ENCODE measurements around the gene MRM2. TPM values are rescaled to one million over a fixed set of nuclear protein-coding genes. Genes with fewer than 3 reads are reported as not detected.
"Not testable (repeated sequence)": the region's sequence is repeated elsewhere in the genome, so short reads cannot be mapped to it uniquely, and the experiment has no call there.

Gene MRM2
- total RNA-seq, 1 donor, result 21.4 TPM

- Histone ChIP-seq H3K36me3 (ENCODE audit: insufficient read depth, low read length) (no peaks in the 10 kb centered on the region), H3K27ac (ENCODE audit: low read depth, low read length) (no peak overlapping the region), H3K4me2 (ENCODE audit: insufficient read depth, low read length) (no peak overlapping the region), H3K79me2 (ENCODE audit: insufficient read depth, low read length) (peaks cover 1% of the 10 kb centered on the region), H2AFZ (ENCODE audit: low read length) (no peak overlapping the region), H3K4me1 (ENCODE audit: insufficient read depth, low read length) (no peaks in the 10 kb centered on the region), H3K27me3 (ENCODE audit: insufficient read depth, low read length) (no peaks in the 10 kb centered on the region), H4K20me1 (ENCODE audit: insufficient read depth, low read length) (no peaks in the 10 kb centered on the region), H3K9me3 (ENCODE audit: low read depth, low read length) (no peaks in the 10 kb centered on the region), H3K4me3 (ENCODE audit: insufficient read depth, low read length) (no peak overlapping the region)
- peak; percentile 81 for DNase-seq (ENCODE audit: insufficient read length, low spot score, missing footprints)
- no peak for TF ChIP-seq CTCF (IDR thresholded peaks at IDR 0.05; ENCODE audit: extremely low read depth, low read depth, low read length)
Measured at GRCh38 chr7:2272031-2272430, 30.0 kb upstream of the MRM2 start.

- H3K4me3 ChIP-seq (ENCODE audit: insufficient read depth, low read length), result no peak overlapping the region
- no peaks in the 10 kb centered on the region for H3K4me1 ChIP-seq (ENCODE audit: insufficient read depth, low read length)
- H3K4me2 ChIP-seq (ENCODE audit: insufficient read depth, low read length), result no peak overlapping the region
- TF ChIP-seq CTCF (IDR thresholded peaks at IDR 0.05; ENCODE audit: extremely low read depth, low read depth, low read length), result no peak
- no peaks in the 10 kb centered on the region for H3K9me3 ChIP-seq (ENCODE audit: low read depth, low read length)
- no peak overlapping the region for H3K27ac ChIP-seq (ENCODE audit: low read depth, low read length)
- no peaks in the 10 kb centered on the region for H3K36me3 ChIP-seq (ENCODE audit: insufficient read depth, low read length)
- no peaks in the 10 kb centered on the region for H3K79me2 ChIP-seq (ENCODE audit: insufficient read depth, low read length)
- H2AFZ ChIP-seq (ENCODE audit: low read length), result no peak overlapping the region
- DNase-seq (ENCODE audit: insufficient read length, low spot score, missing footprints), result peak; percentile 69
- H4K20me1 ChIP-seq (ENCODE audit: insufficient read depth, low read length), result no peaks in the 10 kb centered on the region
- no peaks in the 10 kb centered on the region for H3K27me3 ChIP-seq (ENCODE audit: insufficient read depth, low read length)
Measured at GRCh38 chr7:2271273-2272026, 29.4 kb upstream of the MRM2 start.

- no peaks in the 10 kb centered on the region for H3K4me1 ChIP-seq (ENCODE audit: insufficient read depth, low read length)
- no peak overlapping the region for H3K4me3 ChIP-seq (ENCODE audit: insufficient read depth, low read length)
- no peak overlapping the region for H2AFZ ChIP-seq (ENCODE audit: low read length)
- H3K27ac ChIP-seq (ENCODE audit: low read depth, low read length), result no peak overlapping the region
- TF ChIP-seq CTCF (IDR thresholded peaks at IDR 0.05; ENCODE audit: extremely low read depth, low read depth, low read length), result no peak
- peak; percentile 10 for DNase-seq (ENCODE audit: insufficient read length, low spot score, missing footprints)
- no peaks in the 10 kb centered on the region for H3K27me3 ChIP-seq (ENCODE audit: insufficient read depth, low read length)
- no peaks in the 10 kb centered on the region for H3K79me2 ChIP-seq (ENCODE audit: insufficient read depth, low read length)
- H3K4me2 ChIP-seq (ENCODE audit: insufficient read depth, low read length), result no peak overlapping the region
- H3K36me3 ChIP-seq (ENCODE audit: insufficient read depth, low read length), result no peaks in the 10 kb centered on the region
- H3K9me3 ChIP-seq (ENCODE audit: low read depth, low read length), result no peaks in the 10 kb centered on the region
- H4K20me1 ChIP-seq (ENCODE audit: insufficient read depth, low read length), result no peaks in the 10 kb centered on the region
Measured at GRCh38 chr7:2270495-2270894, 28.5 kb upstream of the MRM2 start.

- no peaks in the 10 kb centered on the region for H3K79me2 ChIP-seq (ENCODE audit: insufficient read depth, low read length)
- H3K9me3 ChIP-seq (ENCODE audit: low read depth, low read length), result no peaks in the 10 kb centered on the region
- H4K20me1 ChIP-seq (ENCODE audit: insufficient read depth, low read length), result no peaks in the 10 kb centered on the region
- no peaks in the 10 kb centered on the region for H3K4me1 ChIP-seq (ENCODE audit: insufficient read depth, low read length)
- H2AFZ ChIP-seq (ENCODE audit: low read length), result no peak overlapping the region
- no peak overlapping the region for H3K4me2 ChIP-seq (ENCODE audit: insufficient read depth, low read length)
- H3K27me3 ChIP-seq (ENCODE audit: insufficient read depth, low read length), result no peaks in the 10 kb centered on the region
- H3K27ac ChIP-seq (ENCODE audit: low read depth, low read length), result no peak overlapping the region
- TF ChIP-seq CTCF (IDR thresholded peaks at IDR 0.05; ENCODE audit: extremely low read depth, low read depth, low read length), result no peak
- DNase-seq (ENCODE audit: insufficient read length, low spot score, missing footprints), result peak; percentile 52
- H3K4me3 ChIP-seq (ENCODE audit: insufficient read depth, low read length), result no peak overlapping the region
- H3K36me3 ChIP-seq (ENCODE audit: insufficient read depth, low read length), result no peaks in the 10 kb centered on the region
Measured at GRCh38 chr7:2269991-2270460, 28.0 kb upstream of the MRM2 start.

GRCh38 chr7:2269089-2269990 lies 27.3 kb upstream of the MRM2 start:
- not testable (repeated sequence) for H2AFZ ChIP-seq (ENCODE audit: low read length); H3K9me3 ChIP-seq (ENCODE audit: low read depth, low read length); H4K20me1 ChIP-seq (ENCODE audit: insufficient read depth, low read length); H3K27me3 ChIP-seq (ENCODE audit: insufficient read depth, low read length); H3K4me3 ChIP-seq (ENCODE audit: insufficient read depth, low read length); H3K27ac ChIP-seq (ENCODE audit: low read depth, low read length); H3K36me3 ChIP-seq (ENCODE audit: insufficient read depth, low read length); H3K4me2 ChIP-seq (ENCODE audit: insufficient read depth, low read length); H3K79me2 ChIP-seq (ENCODE audit: insufficient read depth, low read length); H3K4me1 ChIP-seq (ENCODE audit: insufficient read depth, low read length)
- DNase-seq (ENCODE audit: insufficient read length, low spot score, missing footprints), result peak; percentile 73
